Measurements from ENCODE around the gene ITCH.

Gene ITCH

GRCh38 chr20:34522969-34523871 is 160.1 kb downstream of the ITCH start (continued):
- no peak for TF ChIP-seq ZNF148 (tag by site-specific recombination; IDR thresholded peaks at IDR 0.05; ENCODE audit: borderline replicate concordance)
- TF ChIP-seq ZNF114 (tag by site-specific recombination; IDR thresholded peaks at IDR 0.05) = no peak
- no peak for TF ChIP-seq ZNF488 (tag by site-specific recombination; IDR thresholded peaks at IDR 0.05)
- no peak for TF ChIP-seq ZNF513 (tag by site-specific recombination; IDR thresholded peaks at IDR 0.05)
- TF ChIP-seq ZNF433 (tag by site-specific recombination; IDR thresholded peaks at IDR 0.05; ENCODE audit: low read depth) = no peak
- no peak for TF ChIP-seq ZNF629 (tag by site-specific recombination; IDR thresholded peaks at IDR 0.05)
- TF ChIP-seq ZNF830 (tag by site-specific recombination; IDR thresholded peaks at IDR 0.05; ENCODE audit: low read depth) = no peak
- peak; percentile 15; the same call in 1 of the 2 replicates for TF ChIP-seq ZNF623 (tag by site-specific recombination; IDR thresholded peaks at IDR 0.05)
- no peak for TF ChIP-seq MYNN (tag by site-specific recombination; IDR thresholded peaks at IDR 0.05; ENCODE audit: borderline replicate concordance)
- TF ChIP-seq ZNF621 (tag by site-specific recombination; IDR thresholded peaks at IDR 0.05) = no peak
- no peak for TF ChIP-seq ZNF549 (tag by site-specific recombination; IDR thresholded peaks at IDR 0.05)
- TF ChIP-seq BCL6B (tag by site-specific recombination; IDR thresholded peaks at IDR 0.05) = no peak
- TF ChIP-seq ZFP3 (tag by site-specific recombination; IDR thresholded peaks at IDR 0.05; ENCODE audit: low read depth) = no peak
- TF ChIP-seq ZBTB10 (tag by site-specific recombination; IDR thresholded peaks at IDR 0.05) = no peak
- no peak for TF ChIP-seq ZSCAN18 (tag by site-specific recombination; IDR thresholded peaks at IDR 0.05)
- no peak for TF ChIP-seq FEZF1 (tag by site-specific recombination; IDR thresholded peaks at IDR 0.05)
- TF ChIP-seq ZNF521 (tag by site-specific recombination; IDR thresholded peaks at IDR 0.05) = no peak
- no peak for TF ChIP-seq INSM2 (tag by site-specific recombination; IDR thresholded peaks at IDR 0.05)
- TF ChIP-seq ZNF600 (tag by site-specific recombination; IDR thresholded peaks at IDR 0.05) = peak; percentile 94
- no peak for TF ChIP-seq ZNF10 (tag by site-specific recombination; IDR thresholded peaks at IDR 0.05)
- TF ChIP-seq IKZF3 (tag by site-specific recombination; IDR thresholded peaks at IDR 0.05) = peak; percentile 57; the same call in 1 of the 2 replicates
- TF ChIP-seq ZNF510 (tag by site-specific recombination; IDR thresholded peaks at IDR 0.05; ENCODE audit: insufficient replicate concordance) = no peak
- TF ChIP-seq MEIS1 (CRISPR knock-in tag; IDR thresholded peaks at IDR 0.05; ENCODE audit: borderline replicate concordance) = no peak
- TF ChIP-seq ZIC2 (tag by site-specific recombination; IDR thresholded peaks at IDR 0.05) = peak; percentile 89
- no peak for TF ChIP-seq GLIS2 (tag by site-specific recombination; IDR thresholded peaks at IDR 0.05)
